ENCODE measurements around the gene SLC5A12.

DNA sequence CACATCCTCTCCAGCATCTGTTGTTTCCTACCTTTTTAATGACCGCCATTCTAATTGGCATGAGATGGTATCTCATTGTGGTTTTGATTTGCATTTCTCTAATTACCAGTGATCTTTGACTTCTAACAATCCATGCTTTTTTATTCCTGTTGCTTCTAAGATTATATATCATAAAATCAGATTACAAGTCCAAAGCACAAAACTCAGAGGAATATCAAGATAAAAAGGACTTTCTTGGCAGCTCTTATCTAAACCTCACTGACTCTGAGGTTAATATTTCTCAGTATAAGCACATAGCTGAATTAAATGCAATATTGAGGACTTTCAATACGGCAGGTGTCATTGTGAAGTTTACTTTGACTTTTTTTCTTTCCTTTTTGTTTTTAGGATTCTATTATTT is 11.4 kb downstream of the SLC5A12 start:
- TF ChIP-seq POLR2A (IDR thresholded peaks at IDR 0.05; ENCODE audit: extremely low read depth, insufficient read length), result no peak
- TF ChIP-seq, protein P1, sequence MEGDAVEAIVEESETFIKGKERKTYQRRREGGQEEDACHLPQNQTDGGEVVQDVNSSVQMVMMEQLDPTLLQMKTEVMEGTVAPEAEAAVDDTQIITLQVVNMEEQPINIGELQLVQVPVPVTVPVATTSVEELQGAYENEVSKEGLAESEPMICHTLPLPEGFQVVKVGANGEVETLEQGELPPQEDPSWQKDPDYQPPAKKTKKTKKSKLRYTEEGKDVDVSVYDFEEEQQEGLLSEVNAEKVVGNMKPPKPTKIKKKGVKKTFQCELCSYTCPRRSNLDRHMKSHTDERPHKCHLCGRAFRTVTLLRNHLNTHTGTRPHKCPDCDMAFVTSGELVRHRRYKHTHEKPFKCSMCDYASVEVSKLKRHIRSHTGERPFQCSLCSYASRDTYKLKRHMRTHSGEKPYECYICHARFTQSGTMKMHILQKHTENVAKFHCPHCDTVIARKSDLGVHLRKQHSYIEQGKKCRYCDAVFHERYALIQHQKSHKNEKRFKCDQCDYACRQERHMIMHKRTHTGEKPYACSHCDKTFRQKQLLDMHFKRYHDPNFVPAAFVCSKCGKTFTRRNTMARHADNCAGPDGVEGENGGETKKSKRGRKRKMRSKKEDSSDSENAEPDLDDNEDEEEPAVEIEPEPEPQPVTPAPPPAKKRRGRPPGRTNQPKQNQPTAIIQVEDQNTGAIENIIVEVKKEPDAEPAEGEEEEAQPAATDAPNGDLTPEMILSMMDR (IDR thresholded peaks at IDR 0.05; ENCODE audit: low read depth, low read length), result no peak
- TF ChIP-seq, protein P2, sequence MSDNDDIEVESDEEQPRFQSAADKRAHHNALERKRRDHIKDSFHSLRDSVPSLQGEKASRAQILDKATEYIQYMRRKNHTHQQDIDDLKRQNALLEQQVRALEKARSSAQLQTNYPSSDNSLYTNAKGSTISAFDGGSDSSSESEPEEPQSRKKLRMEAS (IDR thresholded peaks at IDR 0.05; ENCODE audit: low read depth, low read length), result no peak
- no peak for TF ChIP-seq MYC (IDR thresholded peaks at IDR 0.05; ENCODE audit: low read depth, low read length)

Data from NB4 (cell line).